HPDE6-E6E7 (cell line): ENCODE measurements around the gene CLRN3.

Experiments used
- DNase-seq: peaks from one replicate; pipeline ENCODE4 v3.0.0; 2011; ENCODE audit warnings: missing footprints; ENCODE audit errors: extremely low spot score

Gene CLRN3

DNA sequence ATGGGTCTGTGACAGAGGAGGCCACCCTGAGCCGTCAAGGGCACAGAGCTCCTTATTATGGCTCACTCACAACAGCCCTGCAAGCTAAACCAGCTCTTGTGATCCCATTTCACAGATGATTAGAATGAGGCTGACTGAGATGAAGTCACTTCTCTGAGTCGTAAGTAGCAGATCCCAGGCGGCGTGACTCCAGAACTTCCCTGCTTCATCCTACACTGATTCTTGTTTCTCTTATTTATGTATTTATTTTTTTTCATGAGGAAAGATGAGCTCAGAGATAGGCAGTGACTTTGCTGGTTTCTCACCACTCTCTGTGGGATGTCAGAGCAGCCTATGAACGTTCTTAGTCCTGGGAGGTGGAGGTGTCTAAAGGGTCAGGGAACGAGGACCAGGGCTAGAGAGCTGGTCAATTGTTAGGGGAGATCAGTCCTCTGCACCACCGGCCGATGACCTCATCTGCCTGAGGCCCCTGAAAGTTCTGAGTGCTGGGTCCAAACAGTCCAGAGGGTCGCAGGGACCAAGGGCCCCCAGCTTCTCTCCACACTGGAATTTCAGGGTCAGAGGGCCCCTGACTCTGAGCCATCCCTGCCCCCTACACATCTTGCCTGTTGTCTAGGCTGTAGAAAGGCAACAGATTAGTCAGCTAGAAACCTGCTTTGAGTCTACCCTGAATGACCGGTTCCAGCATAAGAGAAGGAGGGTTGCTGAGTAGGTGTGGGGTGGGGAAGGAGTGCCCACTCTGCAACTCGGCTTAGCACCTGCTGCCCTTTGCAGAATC, 17.9 kb downstream of the CLRN3 start:
- DNase-seq: no peak

DNA sequence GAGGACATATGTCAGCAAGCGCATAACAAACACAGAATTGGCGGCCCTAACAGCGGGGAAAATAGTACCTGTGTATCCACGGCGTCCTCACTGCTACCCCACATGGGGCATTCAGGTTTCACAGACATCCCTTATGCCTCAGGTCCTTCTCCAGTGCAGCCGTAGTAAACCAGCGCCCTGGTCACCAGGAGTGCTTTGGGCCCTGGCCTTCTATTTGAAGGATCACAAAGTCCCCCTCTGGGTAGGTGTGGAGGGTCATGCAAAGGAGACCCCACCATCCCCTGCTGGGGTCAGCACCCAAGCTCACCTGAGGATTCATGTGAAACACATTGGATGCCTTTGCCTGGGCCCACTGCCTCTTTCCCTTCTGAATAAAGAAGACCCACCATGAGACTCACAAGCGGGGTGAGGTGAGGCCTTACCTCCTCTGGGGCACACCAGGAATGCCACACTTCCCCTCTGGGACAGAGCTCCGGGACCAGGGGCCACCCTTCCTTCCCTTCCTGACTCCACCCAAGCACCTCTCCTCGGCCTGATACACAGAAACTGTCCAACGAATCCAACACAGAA, 18.8 kb downstream of the CLRN3 start:
- DNase-seq: no peak

DNA sequence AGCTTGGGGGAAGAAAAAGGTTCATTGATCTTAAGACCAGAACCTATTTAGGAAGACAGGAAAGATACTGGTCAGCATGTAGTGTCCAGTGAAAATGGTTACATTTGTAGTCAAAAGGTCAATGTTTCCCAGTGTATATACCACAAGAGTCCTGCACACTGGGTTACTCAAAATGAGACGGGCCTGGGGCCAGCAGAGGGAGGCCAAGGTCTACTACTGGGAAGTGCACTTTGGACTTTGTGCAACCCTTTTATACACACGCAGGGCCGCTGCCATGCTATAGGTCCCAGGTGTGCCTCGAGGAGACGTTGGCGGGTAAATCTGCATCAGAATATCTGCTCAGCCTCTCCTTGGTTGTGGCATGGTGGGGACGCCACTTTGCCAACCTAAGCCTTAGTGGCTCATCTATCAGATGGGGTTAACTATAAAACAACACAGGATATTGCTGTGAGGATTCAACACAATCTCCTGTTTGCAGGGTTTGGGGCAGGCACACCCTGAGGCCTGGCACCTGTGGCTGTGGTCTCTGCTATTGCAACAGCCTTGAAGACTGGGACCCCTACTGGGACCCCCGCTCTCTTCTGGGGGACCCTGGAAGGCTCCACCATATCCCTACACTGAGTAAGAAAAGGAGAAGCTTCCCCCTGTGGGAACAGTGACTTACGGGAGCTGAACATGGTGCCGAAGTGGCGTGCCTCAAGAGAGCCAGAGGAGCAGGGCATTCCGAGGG, 19.7 kb downstream of the CLRN3 start:
- no peak for DNase-seq

DNA sequence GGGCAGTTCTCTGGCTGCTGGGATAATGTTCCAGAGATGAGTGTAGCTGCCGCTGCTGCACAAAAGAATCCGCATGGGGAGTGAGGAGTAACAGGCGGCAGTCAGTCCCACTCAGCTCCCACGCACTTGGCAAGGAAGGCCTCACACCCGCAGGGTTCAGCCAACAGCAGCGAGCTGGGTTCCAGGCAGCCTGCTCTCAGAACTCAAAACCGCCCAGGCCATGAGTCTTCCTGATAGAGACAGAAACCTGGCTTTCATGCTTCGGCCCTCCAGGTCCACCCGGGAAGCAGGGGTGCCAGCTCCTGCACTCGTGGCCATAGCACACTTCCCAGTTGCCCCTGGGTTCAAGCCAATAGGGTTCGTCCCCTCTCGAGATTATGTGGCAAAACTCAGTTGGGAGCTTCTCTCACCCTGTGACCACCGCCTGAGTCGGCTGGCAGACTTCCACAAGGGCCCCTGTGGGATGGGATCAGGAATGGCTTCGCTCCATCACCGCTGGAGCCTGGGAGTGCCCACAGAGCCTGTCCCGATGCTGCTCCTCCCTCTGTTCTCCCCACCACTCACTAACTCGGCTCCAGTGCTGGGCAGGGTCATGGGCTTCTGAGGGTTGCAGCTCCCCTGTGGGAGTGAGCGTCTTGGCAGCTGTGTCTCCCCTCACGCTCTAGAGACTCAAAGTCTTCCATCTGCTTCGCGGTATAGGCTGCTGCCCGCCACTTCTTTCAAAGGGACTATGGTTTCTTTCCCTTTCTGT, 20.6 kb downstream of the CLRN3 start:
- DNase-seq: no peak

DNA sequence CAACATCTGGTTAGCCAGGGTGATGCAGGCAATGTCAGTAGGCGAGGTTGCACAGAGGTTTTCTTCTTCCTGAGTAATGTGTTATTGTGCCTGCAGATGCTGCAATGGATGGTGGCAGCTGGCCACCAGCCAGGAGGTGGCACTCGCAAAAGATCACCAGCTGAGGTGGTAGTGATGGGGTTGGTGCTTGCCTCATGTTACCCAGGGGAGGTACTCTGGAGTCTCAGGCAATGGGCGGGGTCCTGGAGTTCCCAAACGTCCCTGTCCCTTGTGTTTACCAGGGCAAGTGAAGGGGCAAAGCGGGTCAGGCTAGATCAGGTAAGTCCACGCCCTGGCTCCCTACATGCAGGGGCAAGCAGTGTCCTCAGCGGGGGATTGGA, 21.1 kb downstream of the CLRN3 start:
- DNase-seq: no peak

DNA sequence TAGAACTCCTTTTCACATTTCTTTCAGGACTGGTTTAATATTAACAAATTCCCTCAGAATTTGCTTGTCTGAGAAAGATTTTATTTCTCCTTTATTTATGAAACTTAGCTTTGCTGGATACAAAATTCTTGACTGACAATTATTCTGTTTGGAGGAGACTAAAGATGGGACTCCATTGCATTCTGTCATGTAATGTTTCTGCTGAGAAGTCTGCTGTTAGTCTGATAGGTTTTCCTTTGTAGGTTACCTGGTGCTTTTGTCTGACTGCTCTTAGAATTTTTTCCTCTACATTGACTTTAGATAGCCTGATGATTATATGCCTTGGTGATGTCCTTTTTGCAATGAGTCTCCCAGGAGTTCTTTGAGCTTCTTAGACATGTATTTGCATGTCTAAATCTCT, 23.4 kb downstream of the CLRN3 start:
- DNase-seq: no peak

DNA sequence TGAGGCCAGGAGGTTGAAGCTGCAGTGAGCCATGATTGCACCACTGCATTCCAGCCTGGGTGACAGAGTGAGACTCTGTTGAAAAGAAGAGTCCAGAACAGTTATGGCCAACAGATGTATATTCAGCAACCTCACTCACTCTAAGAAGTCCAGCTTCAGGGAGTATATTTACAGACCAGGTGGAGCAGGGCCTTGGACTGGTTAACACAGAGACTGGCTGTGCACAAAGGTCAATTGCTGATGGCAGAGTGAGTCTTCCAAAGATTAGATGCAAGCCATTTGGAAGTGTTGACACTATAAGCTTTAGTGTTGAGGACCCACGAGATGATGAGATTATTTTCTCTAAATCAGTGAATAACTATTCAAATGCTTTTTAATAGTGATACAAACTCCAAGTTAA, 24.9 kb downstream of the CLRN3 start:
- DNase-seq: no peak

DNA sequence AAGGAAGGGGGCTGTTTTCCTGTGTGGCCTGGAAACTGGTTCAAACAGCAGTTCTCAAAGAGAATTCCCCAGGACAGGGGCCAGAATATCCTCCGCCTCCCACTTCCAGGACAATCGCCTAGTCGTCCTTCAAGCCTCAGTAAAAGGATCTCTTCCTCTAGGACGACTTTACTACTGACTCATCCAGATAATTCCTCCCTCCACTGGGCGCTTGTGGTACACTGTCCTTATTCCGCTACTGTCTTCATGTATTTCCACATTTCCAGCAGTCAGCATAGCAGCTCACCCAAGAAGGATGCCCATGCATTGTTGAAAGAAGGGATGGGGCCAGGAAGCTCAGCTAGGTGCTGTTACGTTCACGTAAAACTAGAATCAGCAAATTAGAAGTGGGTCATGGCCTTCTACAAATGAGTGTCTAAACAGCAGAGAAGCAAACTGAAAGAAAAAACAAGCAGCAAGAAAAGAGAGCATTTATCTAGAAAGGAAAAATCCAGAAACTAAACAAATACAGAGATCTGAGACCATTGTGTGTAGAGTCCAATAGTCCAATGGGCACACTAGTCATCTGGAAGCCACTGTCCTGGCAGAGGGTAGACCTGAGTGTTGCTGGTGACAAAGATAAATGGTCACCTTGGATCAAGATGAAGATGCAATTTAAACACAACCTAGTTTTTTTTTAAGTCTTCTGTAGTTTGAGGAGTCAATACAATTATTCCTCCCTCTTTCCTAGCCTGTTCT, 26.3 kb downstream of the CLRN3 start:
- DNase-seq: no peak

DNA sequence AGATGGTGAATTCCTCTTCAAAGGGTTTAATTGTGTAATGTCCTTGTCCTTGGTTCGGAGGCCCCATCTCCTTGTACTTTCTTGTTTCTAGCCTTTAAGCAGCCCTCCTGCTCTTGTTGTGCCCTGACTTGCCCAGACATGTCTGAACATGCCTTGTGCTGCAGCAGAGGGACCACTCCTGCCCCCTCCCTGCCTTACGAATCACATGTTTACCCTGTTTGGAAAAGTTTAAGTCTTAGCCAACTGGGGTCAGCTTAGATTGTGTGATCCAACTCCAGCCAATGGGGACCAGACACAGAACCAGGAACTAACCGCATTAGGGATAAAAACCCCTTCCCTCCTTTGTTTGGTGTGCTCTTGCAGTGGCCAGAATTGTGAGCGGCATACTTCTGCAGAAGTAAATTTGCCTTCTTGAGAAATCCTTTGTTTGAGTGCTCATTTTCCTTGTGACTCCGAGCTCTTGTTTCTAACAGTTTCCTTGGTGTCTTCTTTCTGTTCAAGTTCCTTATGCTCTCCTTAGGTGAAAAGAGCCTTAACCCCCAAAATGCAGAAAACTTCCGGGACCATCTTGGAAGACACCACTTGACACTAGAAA, 29.4 kb downstream of the CLRN3 start:
- no peak for DNase-seq

DNA sequence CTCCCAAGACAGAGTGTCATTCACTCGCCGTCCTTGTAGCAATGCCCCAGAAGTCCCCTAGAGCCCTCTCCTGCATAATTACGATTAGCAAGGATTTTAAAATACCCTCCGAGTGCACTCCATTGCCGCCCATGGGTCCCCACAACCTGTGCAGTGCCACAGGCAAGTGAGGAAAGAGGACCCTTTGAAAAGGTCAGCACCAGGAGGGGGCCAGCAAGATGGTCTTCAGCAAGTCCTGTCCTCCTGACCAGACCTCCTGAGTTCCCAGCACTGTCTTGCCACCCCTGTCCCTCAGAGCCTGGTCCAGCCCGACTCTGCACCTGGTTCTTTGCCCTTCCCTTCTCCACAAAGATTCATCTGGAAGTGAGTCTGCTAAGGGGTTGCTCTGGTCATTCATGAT, 32.1 kb downstream of the CLRN3 start:
- DNase-seq: no peak

DNA sequence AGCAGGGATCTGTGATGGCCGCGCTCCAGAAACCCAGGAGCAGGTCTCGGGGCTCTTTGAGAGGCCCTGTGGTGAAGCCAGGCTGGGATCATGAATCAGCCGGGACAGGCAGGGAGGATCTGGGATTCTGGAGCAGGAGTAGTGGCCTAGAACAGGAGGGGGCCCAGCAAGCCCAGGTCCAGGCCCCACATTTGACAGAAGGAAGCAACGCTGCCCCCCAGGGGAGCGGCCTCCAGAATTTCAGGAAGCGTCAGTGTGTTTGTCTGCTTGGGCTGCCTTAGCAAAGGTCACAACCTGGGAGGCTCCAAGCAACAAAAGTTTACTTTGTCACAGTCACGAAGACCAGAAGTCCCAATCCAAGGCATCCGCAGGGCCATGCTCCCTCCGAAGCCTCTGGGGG, 36.8 kb downstream of the CLRN3 start:
- no peak for DNase-seq

DNA sequence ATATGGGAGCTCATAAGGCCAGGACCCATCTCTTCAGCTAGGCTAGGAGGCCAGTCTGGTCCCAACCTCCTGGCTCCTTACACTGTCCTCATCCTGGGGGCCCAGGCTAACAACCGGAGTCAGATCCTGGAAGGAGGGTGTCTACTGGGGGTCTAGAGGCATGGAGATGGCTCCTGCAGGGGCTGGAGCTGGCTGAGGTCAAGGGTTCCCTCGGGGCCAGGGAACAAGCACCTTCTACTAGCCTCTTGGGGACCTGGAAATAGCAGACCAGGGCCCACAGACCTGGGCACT, 37.2 kb downstream of the CLRN3 start:
- no peak for DNase-seq

DNA sequence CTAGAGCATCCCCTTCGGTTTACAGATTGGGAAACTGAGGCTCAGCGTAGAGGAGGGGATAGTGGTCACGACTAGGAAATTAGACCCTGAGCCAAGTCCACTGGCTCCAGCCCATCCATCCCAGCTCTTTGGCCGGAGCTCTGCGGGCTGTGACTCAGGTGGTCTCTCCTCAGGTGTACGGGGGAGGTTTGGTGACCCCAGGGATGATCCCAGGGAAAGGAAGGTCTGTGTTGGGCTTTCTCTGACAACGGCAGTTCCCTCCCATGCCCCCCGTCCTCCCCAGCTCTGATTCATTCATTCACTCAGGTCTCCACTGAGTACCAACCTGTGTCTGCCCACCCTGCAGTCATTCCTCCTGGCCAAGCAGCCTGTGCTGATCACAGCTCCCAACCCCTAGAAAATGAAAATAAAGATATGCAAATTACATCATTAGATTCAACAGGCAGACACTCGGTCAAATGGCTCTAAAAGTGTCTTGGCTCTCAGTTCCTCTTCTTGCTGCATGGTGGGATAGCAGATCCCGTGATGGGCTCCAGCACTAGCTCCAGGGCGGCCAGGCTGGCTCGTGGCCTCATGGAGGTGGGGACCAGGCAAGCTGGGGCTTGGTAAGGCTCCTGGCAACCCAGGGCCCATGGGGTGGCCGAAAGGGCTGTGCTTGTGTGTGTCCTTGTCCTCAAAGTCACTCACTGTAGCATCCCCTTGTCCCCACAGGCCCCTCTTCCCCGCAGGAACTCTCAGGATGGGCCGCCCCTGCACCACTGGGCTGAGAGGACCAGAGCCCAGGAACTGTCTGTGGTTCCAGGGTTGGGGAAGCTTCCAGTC, 37.8 kb downstream of the CLRN3 start:
- no peak for DNase-seq

DNA sequence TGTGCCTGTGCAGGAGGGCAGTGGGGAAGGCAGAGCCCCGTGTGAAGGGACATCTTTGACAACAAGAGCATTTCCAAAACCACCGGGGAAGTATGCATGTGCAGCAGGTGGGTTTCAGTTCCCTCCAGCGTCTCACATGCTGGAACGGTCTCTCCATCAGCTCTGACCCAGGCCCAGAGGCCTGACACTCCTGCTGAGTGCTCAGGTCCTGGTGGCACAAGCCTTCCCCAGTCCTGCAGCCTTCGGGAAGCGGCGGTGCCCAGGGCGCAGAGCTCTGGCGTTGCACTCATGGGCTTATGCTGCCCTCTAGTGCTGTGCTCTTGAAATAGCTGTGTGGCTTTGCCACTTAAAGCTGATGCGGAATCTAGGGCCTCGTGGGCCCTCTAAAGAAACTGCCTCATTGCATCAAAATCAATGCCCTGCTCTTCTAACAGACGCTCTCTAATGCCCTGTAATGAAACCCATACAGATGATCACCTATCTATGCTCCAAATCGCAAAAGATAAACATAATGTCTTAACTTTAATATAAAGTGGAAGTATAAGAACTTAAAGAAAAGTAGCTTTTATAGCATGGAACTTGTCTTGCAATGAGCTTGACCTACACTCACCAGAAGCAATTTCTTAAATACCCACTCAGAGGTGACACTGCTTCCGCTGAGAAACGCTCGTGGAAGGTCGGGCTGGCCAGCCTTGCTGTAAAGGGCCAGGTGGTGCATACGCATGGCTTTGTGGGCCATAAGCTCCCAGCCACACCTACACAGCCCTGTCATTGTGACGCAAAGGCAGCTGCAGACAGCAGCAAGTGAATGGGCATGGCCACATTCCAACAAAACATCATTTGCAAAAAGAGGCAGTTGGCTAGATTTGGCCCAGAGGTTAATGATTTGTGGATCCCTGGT, 38.6 kb downstream of the CLRN3 start:
- DNase-seq: peak; percentile 74

DNA sequence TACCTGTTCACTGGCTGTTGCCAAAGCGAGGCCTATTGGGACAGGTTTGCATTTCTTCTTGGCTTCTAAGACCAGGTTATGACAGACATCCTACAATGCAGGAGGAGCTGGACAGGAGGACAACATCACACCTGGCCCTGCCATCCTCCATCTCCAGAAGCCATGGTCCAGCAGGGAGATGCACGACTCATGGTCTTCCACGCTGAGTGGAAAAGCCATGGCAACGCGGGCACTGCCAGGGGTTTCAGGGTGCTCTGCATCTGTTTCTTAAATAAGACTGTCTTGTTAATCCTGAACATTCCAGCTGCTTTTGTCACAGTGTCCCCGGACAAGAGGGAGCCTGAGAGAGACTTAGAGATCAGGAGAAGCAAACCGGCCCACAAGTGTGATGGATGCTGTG, 40.3 kb downstream of the CLRN3 start:
- no peak for DNase-seq

DNA sequence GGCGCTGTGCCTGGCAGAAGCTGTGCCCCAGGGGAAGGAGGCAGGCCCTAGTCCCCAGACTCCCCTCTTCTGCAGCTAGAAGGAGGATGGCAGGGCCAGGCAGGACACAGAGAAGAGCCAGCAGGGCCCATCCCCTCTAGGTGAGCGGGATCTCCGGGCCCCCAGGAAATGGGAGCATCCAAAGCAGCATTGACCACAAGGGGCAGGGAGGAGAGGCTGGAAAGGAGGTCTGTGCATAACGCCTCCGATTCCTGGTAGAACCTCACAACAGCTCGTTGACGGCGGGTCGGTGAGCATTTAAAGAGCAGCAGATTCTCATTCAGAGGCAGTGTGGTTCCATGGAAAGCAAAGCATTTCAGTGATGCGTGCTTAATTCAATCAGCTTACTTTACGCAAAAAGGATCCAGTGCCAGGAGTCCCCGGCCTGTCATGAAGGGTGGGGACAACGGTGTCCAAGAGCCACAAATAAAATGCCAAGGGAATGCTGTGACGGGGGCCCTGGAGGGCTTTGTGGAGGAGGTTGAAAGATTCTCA, 41.0 kb downstream of the CLRN3 start:
- no peak for DNase-seq

DNA sequence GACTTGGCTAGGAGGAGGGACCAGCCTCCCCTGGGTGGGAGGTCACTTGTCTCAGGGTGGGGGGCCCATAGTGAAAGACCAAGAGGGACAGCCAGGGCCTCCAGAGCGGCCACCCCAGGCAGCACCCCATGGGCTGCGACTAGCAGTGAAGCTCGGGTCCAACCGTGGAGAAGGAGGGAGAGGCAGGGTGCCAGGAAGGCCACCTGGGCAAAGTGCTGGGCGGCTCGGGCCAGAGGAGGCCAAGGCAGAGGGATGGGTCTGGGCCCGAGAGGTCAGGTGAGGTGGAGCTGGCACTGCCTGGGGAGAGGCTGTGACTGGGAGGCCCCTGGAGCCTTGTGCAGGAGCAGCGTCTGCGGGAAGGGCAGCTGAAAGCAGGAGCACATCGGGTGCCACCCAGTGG, 41.8 kb downstream of the CLRN3 start:
- no peak for DNase-seq

DNA sequence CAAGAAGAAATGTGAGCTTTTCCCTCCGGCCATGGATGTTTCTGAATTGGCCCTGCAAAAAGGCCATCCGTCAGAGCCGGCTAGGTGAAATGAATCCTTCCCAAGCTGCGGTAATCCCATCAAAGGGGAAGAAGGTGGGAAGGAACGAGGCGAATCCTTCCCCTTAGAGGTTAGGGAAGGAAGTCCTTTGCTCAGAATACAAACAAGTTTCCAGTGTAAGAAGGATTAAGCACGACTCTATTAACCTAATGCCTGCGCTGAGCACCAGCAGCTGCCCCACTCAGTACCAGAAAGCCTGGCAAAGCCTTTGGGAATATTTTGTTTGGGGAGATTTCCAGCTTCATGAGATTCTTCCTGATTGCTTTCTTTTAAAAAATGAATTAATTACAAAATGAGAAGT, 42.8 kb downstream of the CLRN3 start:
- no peak for DNase-seq

DNA sequence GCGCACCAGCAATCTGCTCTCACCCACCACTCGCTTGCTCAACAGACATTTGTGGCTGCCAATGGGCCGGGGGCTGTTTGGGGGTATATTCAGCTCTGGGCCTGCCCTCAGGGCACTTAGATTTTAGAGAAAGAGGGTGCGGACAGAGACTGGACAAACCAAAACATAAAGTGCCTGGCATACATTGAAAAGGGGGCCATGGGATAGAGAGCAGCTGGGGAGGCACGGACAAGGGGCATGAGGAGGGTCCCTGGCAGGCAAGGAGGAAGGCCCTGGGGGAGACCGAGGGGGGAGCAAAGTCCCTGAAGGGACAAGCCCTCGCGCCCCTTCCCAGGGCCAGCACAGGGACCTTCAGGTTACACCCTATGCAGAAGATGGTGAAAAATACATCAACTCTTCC, 43.5 kb downstream of the CLRN3 start:
- no peak for DNase-seq
